ENCODE data around the gene DLG5. TPM values are rescaled to one million over a fixed set of nuclear protein-coding genes. Genes with fewer than 3 reads are reported as not detected.

Gene DLG5
- total RNA-seq, 1 donor from 2014 or later = 1.1 TPM

DNA sequence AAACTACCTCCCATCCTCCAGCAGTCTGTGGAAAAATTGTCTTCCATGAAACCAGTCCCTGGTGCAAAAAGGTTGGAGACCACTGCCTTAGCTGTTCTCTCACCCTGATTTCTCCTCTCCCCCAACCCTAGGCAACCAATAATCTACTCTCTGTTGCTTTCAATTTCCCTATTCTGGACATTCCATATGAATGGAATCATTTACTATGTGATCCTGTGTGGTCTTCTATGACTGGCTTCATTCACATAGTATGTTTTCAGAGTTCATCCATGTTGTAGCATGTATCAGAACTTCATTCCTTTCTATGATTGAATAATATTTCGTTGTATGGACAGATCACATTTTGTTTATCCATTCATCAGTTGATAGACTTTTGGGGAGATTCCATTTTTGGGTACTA lies 38.3 kb upstream of the DLG5 start:
- DNase-seq (no peak), ATAC-seq (ENCODE audit: low read depth) (no peak)
- TF ChIP-seq, protein P1, sequence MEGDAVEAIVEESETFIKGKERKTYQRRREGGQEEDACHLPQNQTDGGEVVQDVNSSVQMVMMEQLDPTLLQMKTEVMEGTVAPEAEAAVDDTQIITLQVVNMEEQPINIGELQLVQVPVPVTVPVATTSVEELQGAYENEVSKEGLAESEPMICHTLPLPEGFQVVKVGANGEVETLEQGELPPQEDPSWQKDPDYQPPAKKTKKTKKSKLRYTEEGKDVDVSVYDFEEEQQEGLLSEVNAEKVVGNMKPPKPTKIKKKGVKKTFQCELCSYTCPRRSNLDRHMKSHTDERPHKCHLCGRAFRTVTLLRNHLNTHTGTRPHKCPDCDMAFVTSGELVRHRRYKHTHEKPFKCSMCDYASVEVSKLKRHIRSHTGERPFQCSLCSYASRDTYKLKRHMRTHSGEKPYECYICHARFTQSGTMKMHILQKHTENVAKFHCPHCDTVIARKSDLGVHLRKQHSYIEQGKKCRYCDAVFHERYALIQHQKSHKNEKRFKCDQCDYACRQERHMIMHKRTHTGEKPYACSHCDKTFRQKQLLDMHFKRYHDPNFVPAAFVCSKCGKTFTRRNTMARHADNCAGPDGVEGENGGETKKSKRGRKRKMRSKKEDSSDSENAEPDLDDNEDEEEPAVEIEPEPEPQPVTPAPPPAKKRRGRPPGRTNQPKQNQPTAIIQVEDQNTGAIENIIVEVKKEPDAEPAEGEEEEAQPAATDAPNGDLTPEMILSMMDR (IDR thresholded peaks at IDR 0.05) = no peak
- Mint-ChIP-seq H3K27ac (no peak overlapping the region), H3K4me3 (no peak overlapping the region), H3K4me1 (no peaks in the 10 kb centered on the region), H3K9me3 (peaks cover 12% of the 10 kb centered on the region), H3K27me3 (peaks cover 6% of the 10 kb centered on the region), H3K36me3 (ENCODE audit: low read depth) (no peaks in the 10 kb centered on the region)
- POLR2A ChIA-PET = no interaction called here
- intact Hi-C loops (cut with micrococcal nuclease) = no loop called here
- CTCF ChIA-PET = no interaction called here

- Mint-ChIP-seq H3K9me3 (peaks cover 12% of the 10 kb centered on the region), H3K4me1 (no peaks in the 10 kb centered on the region), H3K27ac (no peak overlapping the region), H3K36me3 (ENCODE audit: low read depth) (no peaks in the 10 kb centered on the region), H3K27me3 (peaks cover 6% of the 10 kb centered on the region), H3K4me3 (no peak overlapping the region)
- ChIA-PET CTCF (no interaction called here), POLR2A (no interaction called here)
- intact Hi-C loops (cut with micrococcal nuclease) = no loop called here
- no peak for DNase-seq
- ATAC-seq (ENCODE audit: low read depth) = no peak
- TF ChIP-seq, protein P1 (IDR thresholded peaks at IDR 0.05) = no peak
These were observed 37.3 kb upstream of the DLG5 start for GRCh38 chr10:77963901-77964300.

DNA sequence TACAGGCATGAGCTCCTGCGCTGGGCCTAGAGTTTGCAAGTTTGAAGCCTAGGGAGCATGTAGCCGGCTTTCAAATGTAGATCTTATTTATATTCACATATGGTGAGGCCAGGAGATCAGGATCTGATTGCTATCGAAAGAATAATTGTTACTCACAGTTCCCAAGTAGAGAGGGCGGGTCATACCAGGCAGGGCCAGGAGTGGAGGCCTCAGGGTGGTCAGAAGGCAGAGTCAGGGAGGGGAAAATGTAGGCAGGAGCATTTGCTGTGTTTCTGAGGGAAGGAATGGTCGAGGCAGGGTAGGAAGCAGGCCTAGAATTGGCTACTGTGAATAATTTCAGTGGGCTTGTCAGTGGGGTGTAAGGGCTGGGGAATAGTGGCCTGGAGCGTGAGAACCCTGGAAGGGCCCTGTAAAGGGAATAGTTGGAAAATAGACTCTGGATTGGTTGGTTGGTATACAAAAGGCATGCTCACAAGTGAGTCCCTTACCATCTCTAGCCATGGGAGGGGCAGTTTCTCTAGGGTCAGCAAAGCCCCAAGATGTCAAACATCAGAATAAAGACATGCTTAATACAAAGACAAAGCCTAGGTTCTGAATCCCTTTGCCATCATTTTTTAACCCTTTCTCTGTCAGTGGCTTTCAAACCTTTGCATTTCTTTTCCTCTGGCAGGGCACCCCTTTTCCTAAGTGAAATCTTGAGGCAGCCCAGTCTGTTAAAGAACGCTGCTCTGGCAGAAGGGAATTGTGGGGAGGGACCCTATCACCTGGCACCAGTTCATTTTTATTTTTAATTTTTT lies 36.0 kb upstream of the DLG5 start:
- ChIA-PET POLR2A (no interaction called here), CTCF (no interaction called here)
- TF ChIP-seq, protein P1 (IDR thresholded peaks at IDR 0.05) = no peak
- DNase-seq (no peak), ATAC-seq (ENCODE audit: low read depth) (no peak)
- Mint-ChIP-seq H3K27me3 (peaks cover 8% of the 10 kb centered on the region), H3K9me3 (peaks cover 12% of the 10 kb centered on the region), H3K4me1 (no peaks in the 10 kb centered on the region), H3K27ac (no peak overlapping the region), H3K36me3 (ENCODE audit: low read depth) (no peaks in the 10 kb centered on the region), H3K4me3 (no peak overlapping the region)
- intact Hi-C loops (cut with micrococcal nuclease) = no loop called here

- Mint-ChIP-seq H3K27me3 (peaks cover 8% of the 10 kb centered on the region), H3K36me3 (ENCODE audit: low read depth) (no peaks in the 10 kb centered on the region), H3K9me3 (peaks cover 12% of the 10 kb centered on the region), H3K4me3 (no peak overlapping the region), H3K27ac (no peak overlapping the region), H3K4me1 (no peaks in the 10 kb centered on the region)
- ChIA-PET CTCF (no interaction called here), POLR2A (no interaction called here)
- ATAC-seq (ENCODE audit: low read depth) (no peak), DNase-seq (no peak)
- intact Hi-C loops (cut with micrococcal nuclease) = no loop called here
- TF ChIP-seq, protein P1 (IDR thresholded peaks at IDR 0.05) = no peak
These were observed 35.1 kb upstream of the DLG5 start for GRCh38 chr10:77961668-77962067.

- ChIA-PET CTCF (no interaction called here), POLR2A (no interaction called here)
- Mint-ChIP-seq H3K4me1 (no peaks in the 10 kb centered on the region), H3K27me3 (peaks cover 12% of the 10 kb centered on the region), H3K9me3 (peaks cover 12% of the 10 kb centered on the region), H3K27ac (no peak overlapping the region), H3K36me3 (ENCODE audit: low read depth) (no peaks in the 10 kb centered on the region), H3K4me3 (no peak overlapping the region)
- ATAC-seq (ENCODE audit: low read depth) (no peak), DNase-seq (no peak)
- TF ChIP-seq, protein P1 (IDR thresholded peaks at IDR 0.05) = no peak
- intact Hi-C loops (cut with micrococcal nuclease) = no loop called here
These were observed 34.3 kb upstream of the DLG5 start for GRCh38 chr10:77960829-77961329.

All from activated B cell treated with CpG ODN at 0.5 μM for 24 hours (primary cell).